ENCODE data around the gene PIBF1. TPM values are rescaled to one million over a fixed set of nuclear protein-coding genes. Genes with fewer than 3 reads are reported as not detected.
A peak's percentile ranks its signal among the peaks of the same experiment; 100 is the strongest.

PIBF1 gene
- total RNA-seq, 1 donor from 2014 or later, result 16.5 TPM

GRCh38 chr13:73058736-73059459 lies 277.0 kb downstream of the PIBF1 start, which contains the start of gene KLF5:
KLF5 (plus strand) TSS chr13:73059005; CDS start chr13:73059328, 323 bp downstream.
- peak; percentile 97 for DNase-seq (ENCODE audit: low spot score)

- DNase-seq (ENCODE audit: low spot score), result no peak
Observed at GRCh38 chr13:73059460-73060250, 277.7 kb downstream of the PIBF1 start.

- no peak for DNase-seq (ENCODE audit: low spot score)
Observed at GRCh38 chr13:73060251-73061160, 278.6 kb downstream of the PIBF1 start.

- DNase-seq (ENCODE audit: low spot score), result no peak
Observed at GRCh38 chr13:73061473-73061872, 279.5 kb downstream of the PIBF1 start.

GRCh38 chr13:73061876-73062275 lies 279.9 kb downstream of the PIBF1 start:
- no peak for DNase-seq (ENCODE audit: low spot score)

- no peak for DNase-seq (ENCODE audit: low spot score)
Observed at GRCh38 chr13:73062468-73062867, 280.5 kb downstream of the PIBF1 start.

GRCh38 chr13:73063166-73063565 lies 281.2 kb downstream of the PIBF1 start:
- no peak for DNase-seq (ENCODE audit: low spot score)

GRCh38 chr13:73065036-73065435 lies 283.1 kb downstream of the PIBF1 start:
- DNase-seq (ENCODE audit: low spot score), result no peak

- DNase-seq (ENCODE audit: low spot score), result no peak
Observed at GRCh38 chr13:73065665-73066340, 283.9 kb downstream of the PIBF1 start.

Other genes starting within 250 kb of the PIBF1 start
- 4.7 TPM for gene MZT1, start 54.5 kb upstream of the PIBF1 start, total RNA-seq
- 3.4 TPM for gene BORA, start 54.2 kb upstream of the PIBF1 start, total RNA-seq
- 29.1 TPM for gene DIS3, start 233 bp upstream of the PIBF1 start, total RNA-seq